Large intestine (tissue), 3 donors: ENCODE data around the gene SCPEP1. TPM values are rescaled to one million over a fixed set of nuclear protein-coding genes. Genes with fewer than 3 reads are reported as not detected.

Experiments used
- DNase-seq, 2 donors: peaks; one replicate each; pipeline versions ENCODE4 v3.0.0 to v3.0.0-alpha.2; 2013
- H3K27ac ChIP-seq: one replicate; pipeline ENCODE4 v1.5.1; 2013; ENCODE audit warnings: low read length
- H3K27me3 ChIP-seq: 2 replicates; pipeline ENCODE4 v1.6.1; 2013; ENCODE audit warnings: low read length; ENCODE audit not compliant: control insufficient read depth, insufficient read depth
- H3K36me3 ChIP-seq: 2 replicates; pipeline ENCODE4 v1.6.1; 2013; ENCODE audit warnings: low read length; ENCODE audit not compliant: control insufficient read depth, insufficient read depth
- H3K4me1 ChIP-seq: one replicate; pipeline ENCODE4 v1.6.1; 2013; ENCODE audit warnings: low read length; ENCODE audit not compliant: control insufficient read depth, insufficient read depth
- H3K4me3 ChIP-seq: one replicate; pipeline ENCODE4 v1.5.1; 2013; ENCODE audit warnings: low read length
- H3K9me3 ChIP-seq: one replicate; pipeline ENCODE4 v1.6.1; 2013; ENCODE audit warnings: mild to moderate bottlenecking, low read depth, low read length, moderate library complexity; ENCODE audit not compliant: control insufficient read depth
- WGBS: methylation state at CpG from one replicate; pipeline ENCODE4 v1.1.5; 2013; ENCODE audit warnings: low lambda C conversion rate; ENCODE audit not compliant: insufficient coverage; 5-methylcytosine and 5-hydroxymethylcytosine counted together
- polyA plus RNA-seq: library from polyadenylated mRNA; unstranded; fragments of 120-200 nt; gene quantifications from one replicate; pipeline ENCODE4 v1.2.1, GENCODE V29; 2013

SCPEP1 gene
- polyA plus RNA-seq, 1 donor, result 323 TPM

DNA sequence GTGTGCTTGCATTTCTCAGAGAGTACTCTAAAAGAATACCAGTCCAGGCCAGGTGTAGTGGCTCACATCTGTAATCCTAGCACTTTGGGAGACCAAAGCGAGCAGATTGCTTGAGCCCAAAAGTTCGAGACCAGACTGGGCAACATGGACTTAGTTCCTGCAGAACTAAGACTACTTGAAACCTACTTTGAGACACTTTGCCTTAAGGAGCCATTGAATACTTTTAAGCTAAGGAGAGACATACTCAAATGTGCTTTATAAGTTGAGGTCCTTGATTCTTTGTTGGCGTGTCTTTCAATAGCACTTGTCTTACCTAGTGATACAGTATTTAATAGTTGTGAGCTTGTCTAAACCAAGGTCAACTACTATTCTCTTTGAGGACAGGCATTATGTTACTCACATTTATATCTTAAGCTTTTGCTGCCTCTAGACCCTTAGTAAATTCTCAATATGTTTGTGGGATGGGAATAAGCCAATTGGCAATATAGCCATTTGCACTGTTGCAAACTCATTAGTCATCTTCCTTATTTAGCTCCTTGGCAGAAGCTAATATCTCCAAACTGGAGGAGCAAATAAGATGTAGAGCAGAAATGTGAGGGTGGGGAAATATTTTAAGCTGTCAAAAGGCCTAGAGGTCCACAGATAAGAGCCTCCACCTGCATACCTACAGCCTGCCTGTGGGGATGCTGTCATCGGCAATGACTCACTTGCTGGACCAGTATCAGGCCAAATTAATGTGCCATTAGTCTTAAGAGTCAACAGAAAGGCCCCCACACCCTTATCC is 16.3 kb downstream of the SCPEP1 start:
- no peaks in the 10 kb centered on the region for H3K4me1 ChIP-seq
- H3K4me3 ChIP-seq, result no peak overlapping the region
- no peak for DNase-seq
- 100% methylated on average over 1 of the region's 4 CpGs for WGBS
- H3K27me3 ChIP-seq, result no peaks in the 10 kb centered on the region
- no peak overlapping the region for H3K27ac ChIP-seq
- H3K36me3 ChIP-seq, result peaks cover 63% of the 10 kb centered on the region
- H3K9me3 ChIP-seq, result no peaks in the 10 kb centered on the region

GRCh38 chr17:56995766-56996165 is 17.8 kb downstream of the SCPEP1 start:
- H3K4me1 ChIP-seq, result no peaks in the 10 kb centered on the region
- no peaks in the 10 kb centered on the region for H3K27me3 ChIP-seq
- no peak for DNase-seq
- peaks cover 70% of the 10 kb centered on the region for H3K36me3 ChIP-seq
- no peak overlapping the region for H3K27ac ChIP-seq
- no peak overlapping the region for H3K4me3 ChIP-seq
- no CpG with 5 or more reads among the region's 1 CpG for WGBS
- H3K9me3 ChIP-seq, result no peaks in the 10 kb centered on the region

- Histone ChIP-seq H3K27ac (no peak overlapping the region), H3K36me3 (peaks cover 71% of the 10 kb centered on the region)
These were observed 19.4 kb downstream of the SCPEP1 start for GRCh38 chr17:56997313-56997712.

GRCh38 chr17:57001541-57001940 is 23.6 kb downstream of the SCPEP1 start:
- no peaks in the 10 kb centered on the region for H3K9me3 ChIP-seq
- no peak for DNase-seq
- no CpG with 5 or more reads among the region's 7 CpGs for WGBS
- peaks cover 75% of the 10 kb centered on the region for H3K36me3 ChIP-seq
- H3K27me3 ChIP-seq, result no peaks in the 10 kb centered on the region
- no peak overlapping the region for H3K27ac ChIP-seq
- no peak overlapping the region for H3K4me3 ChIP-seq
- no peaks in the 10 kb centered on the region for H3K4me1 ChIP-seq

More at GRCh38 chr17:56997313-56997712, 19.4 kb downstream of the SCPEP1 start:
- Histone ChIP-seq H3K4me1 (no peaks in the 10 kb centered on the region), H3K9me3 (no peaks in the 10 kb centered on the region), H3K27me3 (no peaks in the 10 kb centered on the region), H3K4me3 (no peak overlapping the region)
- WGBS, result no CpG with 5 or more reads among the region's 2 CpGs
- DNase-seq, result no peak

DNA sequence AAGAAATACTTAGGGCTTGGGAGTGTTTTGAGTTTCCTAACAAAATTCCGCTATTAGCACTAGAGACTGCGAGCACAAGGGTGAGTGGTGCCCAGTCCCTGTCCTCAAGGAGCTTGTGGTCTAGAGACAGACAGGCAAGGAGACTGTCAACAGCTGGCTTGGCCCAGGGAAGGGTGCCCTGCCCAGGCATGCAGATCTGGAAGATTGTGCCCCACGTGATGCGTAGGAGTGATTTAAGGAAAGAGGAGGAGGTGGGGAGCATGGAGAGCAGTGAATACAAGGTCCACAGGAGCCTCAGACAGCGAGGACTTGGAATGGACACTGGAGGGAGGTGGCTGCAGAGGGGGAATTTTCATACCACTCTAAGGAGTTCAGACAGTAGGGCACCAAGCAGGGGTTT is 25.0 kb downstream of the SCPEP1 start:
- no CpG with 5 or more reads among the region's 5 CpGs for WGBS
- Histone ChIP-seq H3K36me3 (peaks cover 66% of the 10 kb centered on the region), H3K27me3 (no peaks in the 10 kb centered on the region), H3K9me3 (no peaks in the 10 kb centered on the region), H3K4me1 (no peaks in the 10 kb centered on the region), H3K27ac (no peak overlapping the region), H3K4me3 (no peak overlapping the region)
- DNase-seq, result no peak

- H3K4me3 ChIP-seq, result no peak overlapping the region
- no peaks in the 10 kb centered on the region for H3K9me3 ChIP-seq
- peaks cover 57% of the 10 kb centered on the region for H3K36me3 ChIP-seq
- no peak overlapping the region for H3K27ac ChIP-seq
- no peak for DNase-seq
- WGBS, result no CpG with 5 or more reads among the region's 8 CpGs
- no peaks in the 10 kb centered on the region for H3K4me1 ChIP-seq
- no peaks in the 10 kb centered on the region for H3K27me3 ChIP-seq
These were observed 27.1 kb downstream of the SCPEP1 start for GRCh38 chr17:57004944-57005579.

DNA sequence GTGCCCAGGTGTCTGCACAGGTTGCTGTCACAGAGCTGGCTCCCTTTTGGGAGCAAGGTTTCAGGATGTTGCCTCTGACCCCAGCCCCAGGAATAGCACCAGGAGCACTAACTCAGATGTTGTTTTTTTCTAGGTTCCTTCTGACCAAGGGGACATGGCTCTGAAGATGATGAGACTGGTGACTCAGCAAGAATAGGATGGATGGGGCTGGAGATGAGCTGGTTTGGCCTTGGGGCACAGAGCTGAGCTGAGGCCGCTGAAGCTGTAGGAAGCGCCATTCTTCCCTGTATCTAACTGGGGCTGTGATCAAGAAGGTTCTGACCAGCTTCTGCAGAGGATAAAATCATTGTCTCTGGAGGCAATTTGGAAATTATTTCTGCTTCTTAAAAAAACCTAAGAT is 28.1 kb downstream of the SCPEP1 start:
- Histone ChIP-seq H3K4me1 (no peaks in the 10 kb centered on the region), H3K9me3 (no peaks in the 10 kb centered on the region), H3K36me3 (peaks cover 47% of the 10 kb centered on the region), H3K27me3 (no peaks in the 10 kb centered on the region), H3K27ac (no peak overlapping the region), H3K4me3 (no peak overlapping the region)
- no CpG with 5 or more reads among the region's 2 CpGs for WGBS
- no peak for DNase-seq

GRCh38 chr17:57008958-57009357 is 31.0 kb downstream of the SCPEP1 start:
- no CpG with 5 or more reads among the region's 2 CpGs for WGBS
- Histone ChIP-seq H3K27ac (no peak overlapping the region), H3K36me3 (peaks cover 23% of the 10 kb centered on the region), H3K27me3 (no peaks in the 10 kb centered on the region), H3K4me3 (no peak overlapping the region), H3K9me3 (no peaks in the 10 kb centered on the region), H3K4me1 (no peaks in the 10 kb centered on the region)
- DNase-seq, result no peak

DNA sequence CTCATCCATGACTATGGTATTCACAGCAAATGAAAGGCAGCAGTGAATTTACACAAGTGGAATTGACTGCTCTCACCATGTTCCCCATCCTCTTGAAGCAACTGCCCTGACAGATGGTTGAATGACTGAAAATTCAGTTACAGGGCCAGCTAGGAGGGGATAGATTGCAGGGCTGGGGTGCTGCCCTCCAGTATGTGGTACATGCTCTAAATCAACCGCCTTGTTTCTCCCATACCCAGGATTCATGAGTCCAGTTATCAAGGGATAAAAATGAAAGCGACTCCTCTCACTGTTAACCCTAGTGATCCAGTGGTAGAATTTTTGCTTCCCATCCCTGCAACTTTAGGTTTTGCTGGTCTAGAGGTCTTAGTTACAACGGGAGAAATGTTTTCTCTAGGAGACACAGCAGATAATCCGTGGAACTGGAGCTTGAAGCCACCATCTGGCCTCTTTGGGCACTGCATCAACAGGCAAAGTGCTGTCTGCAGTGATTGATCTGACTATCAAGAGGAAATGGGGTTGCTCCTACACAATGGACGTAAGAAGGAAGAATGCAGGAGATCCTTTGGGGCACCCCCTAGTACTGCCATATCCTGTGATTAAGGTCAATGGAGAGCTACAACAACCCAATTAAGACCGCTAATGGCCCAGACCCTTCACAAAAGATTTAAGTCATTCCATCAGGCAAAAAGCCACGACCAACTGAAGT is 32.0 kb downstream of the SCPEP1 start:
- DNase-seq, result peak; percentile 37 to 48
- Histone ChIP-seq H3K27me3 (no peaks in the 10 kb centered on the region), H3K4me1 (no peaks in the 10 kb centered on the region), H3K36me3 (peaks cover 21% of the 10 kb centered on the region), H3K9me3 (no peaks in the 10 kb centered on the region), H3K27ac (no peak overlapping the region), H3K4me3 (no peak overlapping the region)
- WGBS, result no CpG with 5 or more reads among the region's 7 CpGs

DNA sequence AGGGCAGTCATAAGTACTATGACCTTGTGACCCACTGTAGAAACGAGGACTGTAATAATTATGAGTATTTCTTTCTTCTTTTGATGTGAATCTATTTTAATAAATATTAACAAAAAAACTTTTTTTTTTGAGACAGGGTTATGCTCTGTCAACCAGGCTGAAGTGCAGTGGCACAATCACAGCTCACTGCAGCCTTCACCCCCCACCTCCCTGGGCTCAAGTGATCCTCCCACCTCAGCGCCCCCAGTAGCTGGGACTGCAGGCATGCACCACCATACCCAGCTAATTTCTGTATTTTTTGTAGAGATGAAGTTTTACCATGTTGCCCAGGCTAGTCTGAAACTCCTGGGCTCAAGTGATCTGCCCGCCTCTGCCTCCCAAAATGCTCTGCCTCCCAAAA is 32.6 kb downstream of the SCPEP1 start:
- Histone ChIP-seq H3K27ac (no peak overlapping the region), H3K27me3 (no peaks in the 10 kb centered on the region), H3K9me3 (no peaks in the 10 kb centered on the region), H3K4me3 (no peak overlapping the region), H3K36me3 (peaks cover 15% of the 10 kb centered on the region), H3K4me1 (no peaks in the 10 kb centered on the region)
- WGBS, result no CpG with 5 or more reads among the region's 3 CpGs
- no peak for DNase-seq
